CMK (cell line): ENCODE results near the gene RMND1.
"Not testable (repeated sequence)": the region's sequence is repeated elsewhere in the genome, so short reads cannot be mapped to it uniquely, and the experiment has no call there.

ENCODE experiments used
- DNase-seq: peaks from one replicate; pipeline ENCODE4 v3.0.0-alpha.2; 2010; ENCODE audit warnings: low read depth

The RMND1 gene

GRCh38 chr6:151382631-151383030 is 69.3 kb downstream of the RMND1 start:
- not testable (repeated sequence) for DNase-seq

- no peak for DNase-seq
These were observed 70.2 kb downstream of the RMND1 start for GRCh38 chr6:151381722-151382121.

DNA sequence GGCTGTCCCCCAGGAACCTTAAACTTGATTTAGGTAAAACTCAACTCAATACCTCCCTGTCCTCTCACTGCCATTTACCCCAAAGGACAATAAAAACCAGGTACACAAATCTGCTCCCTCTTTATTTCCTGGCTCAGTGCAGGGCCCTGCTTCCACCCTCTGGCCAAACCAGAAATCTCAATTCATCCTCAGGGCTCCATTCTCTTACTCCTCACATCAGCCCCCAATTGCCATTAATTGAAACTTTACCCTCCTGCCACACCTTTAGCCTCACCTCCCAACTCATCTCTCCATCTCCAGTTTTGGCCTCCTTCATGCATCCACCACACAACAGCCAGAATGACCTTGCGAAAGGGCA is 71.1 kb downstream of the RMND1 start:
- DNase-seq = no peak

DNA sequence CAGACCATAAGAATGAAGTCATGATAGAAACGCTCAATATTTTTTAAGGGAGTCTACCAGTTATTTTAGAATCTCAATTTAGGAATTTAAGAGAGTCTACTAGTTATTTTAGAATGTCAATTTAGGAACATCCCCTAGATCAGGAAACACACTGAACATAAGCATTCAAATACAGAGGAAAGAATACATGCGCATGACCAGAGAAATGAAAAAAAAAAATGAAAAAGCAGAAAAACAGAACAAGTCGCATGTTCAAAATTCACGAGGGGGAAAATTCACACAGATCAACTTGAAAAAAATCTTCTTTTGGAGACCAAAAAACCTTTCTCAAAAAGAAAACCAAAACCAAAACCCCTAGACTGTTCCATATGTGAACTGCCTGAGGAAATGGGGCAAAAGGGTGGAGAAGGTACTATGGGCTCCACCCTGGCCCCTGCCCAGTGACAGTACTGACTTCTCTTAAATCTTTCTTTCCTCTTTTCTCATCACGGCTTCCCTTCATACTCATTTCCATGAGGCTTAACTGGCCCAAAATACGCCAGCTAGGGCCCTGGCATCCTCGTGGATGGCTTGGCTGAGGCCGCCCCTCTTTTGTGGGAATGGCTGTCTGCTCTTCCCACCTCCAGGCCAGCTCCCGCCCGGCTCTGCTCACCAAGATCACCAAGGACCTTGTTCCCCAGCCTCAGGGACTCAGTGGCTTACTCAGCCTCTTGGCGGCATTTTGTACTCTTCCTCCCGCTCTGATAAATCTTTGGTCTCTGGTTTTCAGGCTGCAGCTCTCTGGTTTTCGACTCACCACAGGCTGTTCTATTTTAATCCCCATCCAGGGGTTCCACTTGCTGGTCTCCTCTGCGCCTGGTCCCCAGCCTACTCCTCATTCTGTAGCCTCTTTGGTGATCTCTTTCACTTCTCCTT is 71.7 kb downstream of the RMND1 start:
- no peak for DNase-seq

DNA sequence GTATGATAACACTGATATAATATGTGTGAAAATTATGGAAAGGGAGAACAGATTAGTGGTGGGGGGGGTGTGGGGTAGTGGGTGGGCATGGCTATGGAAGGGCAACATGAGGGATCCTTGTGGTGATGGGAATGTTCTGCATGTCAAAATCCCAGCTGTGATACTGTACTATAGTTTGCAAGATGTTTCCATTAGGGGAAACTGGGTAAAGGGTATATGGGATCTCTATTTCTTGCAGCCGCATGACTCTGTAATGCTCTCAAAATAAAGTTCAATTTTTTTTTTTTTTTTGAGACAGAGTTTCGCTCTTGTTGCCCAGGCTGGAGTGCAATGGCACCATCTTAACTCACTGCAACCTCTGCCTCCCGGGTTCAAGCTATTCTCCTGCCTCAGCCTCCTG is 74.8 kb downstream of the RMND1 start:
- no peak for DNase-seq

DNA sequence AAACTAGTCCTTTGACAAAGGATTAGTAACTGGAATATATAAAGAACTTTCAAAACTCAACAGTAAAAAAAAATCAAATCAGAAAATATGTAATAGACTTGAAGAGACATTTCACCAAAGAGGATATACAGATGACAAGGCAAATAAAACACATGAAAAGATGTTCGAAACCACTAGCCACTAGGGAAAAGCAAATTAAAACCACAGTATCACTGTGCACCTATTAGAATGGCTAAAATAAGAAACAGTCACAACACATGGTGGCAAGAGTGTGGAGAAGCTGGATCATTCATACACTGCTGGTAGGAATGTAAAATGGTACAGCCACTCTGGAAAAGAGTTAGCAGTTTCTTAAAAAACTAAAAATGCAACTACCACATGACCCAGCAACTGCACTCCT is 75.5 kb downstream of the RMND1 start:
- no peak for DNase-seq

DNA sequence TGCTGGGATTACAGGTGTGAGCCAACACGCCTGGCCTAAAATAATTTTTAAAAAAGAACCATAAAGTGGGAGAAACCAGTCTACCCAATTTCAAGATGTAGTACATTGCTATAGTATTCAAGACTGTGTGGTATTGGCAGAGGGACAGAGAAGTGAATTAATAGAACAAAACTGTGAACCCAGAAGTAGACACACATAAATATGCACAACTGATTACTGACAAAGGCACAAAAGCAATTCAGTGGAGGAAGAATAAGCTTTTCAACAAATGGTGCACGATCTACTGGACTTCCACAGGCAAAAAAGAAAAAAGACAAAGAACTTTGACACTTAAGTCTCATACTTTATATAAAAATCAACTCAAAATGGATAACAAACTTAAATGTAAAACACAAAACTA is 76.1 kb downstream of the RMND1 start:
- DNase-seq = no peak

DNA sequence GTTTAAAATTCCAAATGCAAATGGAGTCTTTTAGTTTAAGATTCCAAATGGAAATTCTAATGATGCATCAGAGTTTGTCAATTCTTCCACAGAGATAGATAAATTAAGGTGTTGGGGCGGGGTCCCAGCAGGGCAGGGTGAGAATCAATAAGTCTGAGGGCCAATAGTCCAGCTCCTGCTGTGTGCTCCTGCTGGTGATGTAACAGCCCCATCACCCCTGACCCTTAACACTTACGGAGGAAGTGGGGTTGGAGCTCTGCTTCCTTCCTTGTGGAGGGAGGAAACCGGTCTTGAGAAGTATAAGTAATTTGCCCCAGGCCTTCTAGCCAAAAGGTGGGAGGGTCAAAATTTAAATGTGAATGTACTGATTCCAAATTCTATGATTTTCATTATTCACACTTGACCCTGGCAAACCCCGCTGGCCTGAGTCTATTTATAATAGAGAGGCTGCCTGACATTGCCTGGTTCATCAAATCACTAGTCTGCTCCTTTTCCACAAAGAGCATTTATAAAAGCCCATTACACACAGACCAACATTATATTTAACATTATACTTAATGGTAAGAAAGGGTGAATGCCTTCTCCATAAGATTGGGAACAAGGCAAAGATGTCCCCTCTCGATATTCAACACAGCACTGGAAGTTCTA is 77.8 kb downstream of the RMND1 start:
- no peak for DNase-seq

- DNase-seq = no peak
These were observed 79.8 kb downstream of the RMND1 start for GRCh38 chr6:151372164-151372563.

DNA sequence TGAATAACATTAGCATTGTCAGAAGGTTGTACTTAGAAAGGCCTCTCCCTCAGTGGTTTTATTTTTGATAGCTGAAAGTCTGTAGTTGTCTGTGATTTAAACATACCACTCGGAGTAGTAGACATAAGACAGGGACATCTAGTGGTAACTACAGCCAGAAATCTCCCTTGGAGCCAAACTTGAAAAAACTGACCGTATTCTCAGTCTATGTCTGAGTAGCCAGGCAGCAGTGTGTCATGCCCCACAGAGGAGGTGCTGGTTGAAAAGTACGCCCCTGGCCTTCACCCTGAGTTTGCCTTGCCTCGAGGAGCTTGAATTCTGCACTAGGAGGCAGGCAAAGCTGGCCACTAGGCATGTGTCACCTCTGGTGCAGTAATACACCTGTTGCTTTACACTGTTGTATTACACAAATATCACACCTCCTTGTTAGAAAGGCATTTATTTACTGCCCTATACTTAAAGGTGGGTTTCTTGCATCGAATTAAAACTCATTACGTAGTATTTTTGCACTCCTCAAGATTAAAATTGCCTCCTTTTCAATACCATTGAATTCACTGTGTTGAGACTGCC is 81.3 kb downstream of the RMND1 start:
- DNase-seq = no peak

GRCh38 chr6:151365233-151365632 is 86.7 kb downstream of the RMND1 start:
- no peak for DNase-seq

- DNase-seq = no peak
These were observed 92.4 kb downstream of the RMND1 start for GRCh38 chr6:151359486-151359885.

DNA sequence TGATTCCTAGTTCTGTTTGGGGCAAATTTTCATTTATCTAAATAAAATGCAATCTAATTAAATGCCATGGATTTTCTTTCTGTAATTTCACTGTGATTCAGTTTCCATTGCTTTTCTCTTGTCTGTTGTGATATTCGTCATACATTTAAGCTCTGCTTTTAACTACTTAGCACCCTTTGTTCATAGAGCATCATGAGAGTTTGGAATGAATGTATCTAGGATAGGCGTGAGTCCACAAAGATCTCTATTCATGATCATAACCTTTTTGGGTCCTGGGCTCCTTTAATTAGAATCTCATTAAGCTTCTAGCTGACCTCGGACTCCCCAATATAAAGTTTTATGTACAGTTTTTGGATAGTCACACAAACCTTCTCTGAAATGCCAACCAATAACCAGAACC is 93.5 kb downstream of the RMND1 start:
- DNase-seq = no peak

DNA sequence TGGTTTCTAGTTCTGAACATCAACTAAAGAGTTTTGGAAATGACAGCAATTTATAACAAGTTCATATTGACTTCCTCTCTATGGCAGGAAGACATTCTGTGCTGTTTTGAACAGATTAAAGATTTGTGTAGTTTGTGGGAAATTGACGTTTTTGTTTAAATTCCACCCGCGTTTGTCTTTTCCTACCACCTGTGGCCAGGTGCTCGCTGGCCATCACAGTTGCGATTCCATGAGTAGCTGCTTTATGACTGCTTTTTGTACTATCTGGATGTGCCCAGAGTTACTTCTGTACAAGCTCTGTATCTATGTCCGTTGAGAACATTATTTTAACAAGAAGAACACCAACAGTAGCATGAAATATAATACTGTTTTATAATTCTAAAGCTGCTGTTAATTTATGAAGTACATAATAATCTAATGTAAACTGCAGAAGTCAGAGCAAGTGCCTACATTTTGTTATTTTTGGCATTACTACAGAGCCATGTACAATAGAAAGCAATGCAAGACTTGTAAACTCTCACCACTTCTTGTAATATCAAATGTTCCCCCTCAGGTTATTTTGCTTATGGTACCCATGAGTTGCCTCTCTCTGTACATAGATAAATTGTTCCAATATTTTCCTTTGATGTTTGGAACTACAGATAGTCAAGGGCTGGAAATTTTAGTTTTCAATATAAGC is 94.0 kb downstream of the RMND1 start:
- DNase-seq = no peak

DNA sequence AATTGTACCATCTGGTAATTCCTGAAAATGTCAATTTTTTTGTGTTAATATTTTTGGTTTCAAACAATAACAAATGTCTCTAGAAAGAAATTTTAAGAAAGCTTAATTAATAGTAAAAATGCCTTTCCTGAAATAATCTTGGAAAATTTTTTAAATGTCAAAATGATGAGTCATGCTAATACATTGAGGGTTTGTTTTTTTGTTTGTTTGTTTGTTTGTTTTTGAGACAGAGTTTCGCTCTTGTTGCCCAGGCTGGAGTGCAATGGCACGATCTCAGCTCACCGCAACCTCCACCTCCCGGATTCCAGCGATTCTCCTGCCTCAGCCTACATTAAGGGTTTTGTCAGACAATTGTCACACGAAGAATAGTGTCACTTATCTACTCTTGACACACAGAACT is 94.9 kb downstream of the RMND1 start:
- DNase-seq = not testable (repeated sequence)
